Panc1 (cell line): ENCODE results near the gene PTGR3. TPM values are rescaled to one million over a fixed set of nuclear protein-coding genes. Genes with fewer than 3 reads are reported as not detected.

Source experiments
- ATAC-seq: fragments of 200-7000 bp; cut with Tn5 transposase; 2 replicates; pipeline ENCODE4 v1.9.1; 2020; ENCODE audit warnings: mild to moderate bottlenecking, moderate library complexity
- BruUV-seq: library from RNA; stranded (reverse); fragments of 400-500 nt; replicated peaks from 2 replicates; lab custom pipeline; 2021; lab: Mats Ljungman, UMichigan
- CTCF ChIA-PET: fragments of 300-600 bp; sonication (Branson Sonifier 250); formaldehyde crosslinking; loops from one replicate; lab custom pipeline; 2022; ENCODE audit warnings: antibody characterized with exemption; lab: Charles Lee
- POLR2A ChIA-PET: fragments of 300-600 bp; sonication (Branson Sonifier 250); formaldehyde crosslinking; loops from one replicate; lab custom pipeline; 2022; ENCODE audit warnings: antibody characterized with exemption; lab: Charles Lee
- DNase-seq: peaks from one replicate; pipeline ENCODE4 v3.0.0-alpha.2; 2010; ENCODE audit warnings: low read depth, low spot score
- H3K27ac ChIP-seq: 2 replicates; pipeline ENCODE4 v1.5.1; 2011; ENCODE audit warnings: mild to moderate bottlenecking, low read length, inconsistent platforms
- H3K27me3 ChIP-seq: fragments of 200-500 bp; sonication (Bioruptor generic); 2 replicates; pipeline ENCODE4 v1.6.0; 2014; ENCODE audit warnings: low read length, inconsistent platforms; ENCODE audit not compliant: control insufficient read depth, insufficient read depth
- H3K36me3 ChIP-seq: fragments of 200-500 bp; sonication (Bioruptor generic); 2 replicates; pipeline ENCODE4 v1.5.1; 2014; ENCODE audit warnings: inconsistent platforms, mild to moderate bottlenecking, low read length, moderate library complexity; ENCODE audit not compliant: control insufficient read depth, insufficient read depth
- H3K4me1 ChIP-seq: 2 replicates; pipeline ENCODE4 v1.5.1; 2011; ENCODE audit warnings: inconsistent platforms, mild to moderate bottlenecking, low read length, moderate library complexity; ENCODE audit not compliant: control insufficient read depth, insufficient read depth
- H3K4me3 ChIP-seq, 2 experiments: 2 replicates each; pipeline ENCODE4 v1.5.1; 2011 to 2012; ENCODE audit warnings: low read depth in 2 of 2, low read length in 2 of 2, mild to moderate bottlenecking in 2 of 2, inconsistent platforms in 1 of 2, moderate library complexity in 1 of 2
- H3K9me3 ChIP-seq: fragments of 200-500 bp; sonication (Bioruptor generic); 2 replicates; pipeline ENCODE4 v1.5.1; 2014; ENCODE audit warnings: low read depth, mild to moderate bottlenecking, inconsistent platforms, low read length, moderate library complexity; ENCODE audit not compliant: control insufficient read depth, insufficient read depth
- CTCF ChIP-seq: fragments of 450-650 bp; IDR thresholded peaks from 2 replicates; pipeline ENCODE4 v1.5.1; 2017; ENCODE audit warnings: mild to moderate bottlenecking
- POLR2AphosphoS5 ChIP-seq: IDR thresholded peaks from 2 replicates; pipeline ENCODE4 v1.6.1; 2012; ENCODE audit warnings: mild to moderate bottlenecking, low read depth, low read length, moderate library complexity
- REST ChIP-seq, 2 experiments: IDR thresholded peaks; 2 replicates each; pipeline ENCODE4 v1.6.1; 2011 to 2012; ENCODE audit warnings: low read depth in 2 of 2, control low read depth in 1 of 2, low read length in 1 of 2, mild to moderate bottlenecking in 1 of 2, moderate library complexity in 1 of 2; ENCODE audit not compliant: insufficient read depth in 1 of 2
- SIN3A ChIP-seq: IDR thresholded peaks from 2 replicates; pipeline ENCODE4 v1.6.1; 2012; ENCODE audit warnings: low read depth, mild to moderate bottlenecking, low read length, moderate library complexity, borderline replicate concordance; ENCODE audit not compliant: insufficient read depth
- TCF7L2 ChIP-seq: IDR thresholded peaks from 2 replicates; pipeline ENCODE4 v1.6.1; 2011; ENCODE audit warnings: mild to moderate bottlenecking, low read depth, low read length, inconsistent platforms
- in situ Hi-C: cut with HindIII; loops from 2 replicates; pipeline ENCODE4 v1.10.0; 2016; ENCODE audit warnings: low sequenced_read_pairs, low pct_unique_long_range_greater_than_20kb
- intact Hi-C: fragments of 100-400 bp; cut with micrococcal nuclease; formaldehyde crosslinking; loops from one replicate; pipeline ENCODE4 v1.10.0; 2022; ENCODE audit not compliant: unreplicated experiment
- total RNA-seq: library from RNA; stranded (reverse); gene quantifications from one replicate; pipeline ENCODE4 v1.2.1, GENCODE V29; 2021; ENCODE audit not compliant: unreplicated experiment

PTGR3 gene
- total RNA-seq, 1 experiment from 2014 or later = 45.0 TPM

- CTCF ChIA-PET = no interaction called here
- in situ Hi-C loops (no loop called here), intact Hi-C loops (no loop called here)
- no peak for ATAC-seq
- H3K27me3 ChIP-seq = no peaks in the 10 kb centered on the region
- no peak for DNase-seq
- H3K4me1 ChIP-seq = peaks cover 3% of the 10 kb centered on the region
- POLR2A ChIA-PET = no interaction called here
- TF ChIP-seq POLR2AphosphoS5 = no peak
- no peak for TF ChIP-seq REST (IDR thresholded peaks at IDR 0.05; ENCODE audit: insufficient read depth in 1 of 2, low read depth in 2 of 2, low read length in 1 of 2)
- no peak for TF ChIP-seq TCF7L2
- TF ChIP-seq SIN3A = no peak
- TF ChIP-seq CTCF = no peak
- no peaks in the 10 kb centered on the region for H3K9me3 ChIP-seq
- no peaks in the 10 kb centered on the region for H3K36me3 ChIP-seq
- no peak overlapping the region for H3K4me3 ChIP-seq
- no TSS peak for BruUV-seq
- no peak overlapping the region for H3K27ac ChIP-seq
These were observed 44.8 kb upstream of the PTGR3 start for GRCh38 chr18:75253784-75254183.

GRCh38 chr18:75253043-75253442 is 44.1 kb upstream of the PTGR3 start:
- intact Hi-C loops = no loop called here
- in situ Hi-C loops = no loop called here

More at GRCh38 chr18:75253043-75253442, 44.1 kb upstream of the PTGR3 start:
- TF ChIP-seq TCF7L2 (no peak), REST (IDR thresholded peaks at IDR 0.05; ENCODE audit: insufficient read depth in 1 of 2, low read depth in 2 of 2, low read length in 1 of 2) (no peak)
- CTCF ChIA-PET = no interaction called here
- BruUV-seq = no TSS peak
- H3K9me3 ChIP-seq = no peaks in the 10 kb centered on the region
- ATAC-seq = no peak
- no peaks in the 10 kb centered on the region for H3K27me3 ChIP-seq
- H3K4me1 ChIP-seq = peaks cover 11% of the 10 kb centered on the region
- no peak for DNase-seq
- no peaks in the 10 kb centered on the region for H3K36me3 ChIP-seq
- POLR2A ChIA-PET = no interaction called here
- H3K27ac ChIP-seq = no peak overlapping the region
- no peak overlapping the region for H3K4me3 ChIP-seq
